Measurements from ENCODE around the gene SMIM9.
"Not testable (repeated sequence)": the region's sequence is repeated elsewhere in the genome, so short reads cannot be mapped to it uniquely, and the experiment has no call there.

The SMIM9 gene

DNA sequence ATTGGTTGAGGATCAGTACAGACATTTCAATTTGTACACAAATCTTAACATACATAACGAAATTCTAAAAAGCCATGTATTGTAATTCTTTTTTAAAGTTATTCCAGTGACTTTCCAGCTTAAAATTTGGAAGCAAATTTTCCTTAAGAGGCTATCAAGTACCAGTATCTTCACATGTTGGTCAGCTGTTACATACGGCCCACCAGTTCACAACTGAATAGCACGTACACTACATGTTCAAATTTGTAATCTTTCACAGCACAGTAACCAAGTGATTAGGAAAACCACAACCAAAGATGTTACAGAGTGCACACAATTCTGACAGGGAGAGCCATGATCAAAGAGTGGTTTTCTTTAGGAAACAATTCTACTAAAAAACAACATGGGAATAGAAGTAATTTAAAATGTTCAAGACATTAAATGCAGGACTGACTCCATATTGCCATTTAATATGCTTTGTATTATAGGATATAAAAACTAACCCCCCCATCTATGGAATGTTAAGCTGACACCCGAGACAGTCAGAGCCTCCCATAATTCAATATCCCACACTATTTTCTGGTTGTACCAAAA is 18.1 kb downstream of the SMIM9 start:
- not testable (repeated sequence) for H3K4me3 ChIP-seq (ENCODE audit: low read depth, low read length)

DNA sequence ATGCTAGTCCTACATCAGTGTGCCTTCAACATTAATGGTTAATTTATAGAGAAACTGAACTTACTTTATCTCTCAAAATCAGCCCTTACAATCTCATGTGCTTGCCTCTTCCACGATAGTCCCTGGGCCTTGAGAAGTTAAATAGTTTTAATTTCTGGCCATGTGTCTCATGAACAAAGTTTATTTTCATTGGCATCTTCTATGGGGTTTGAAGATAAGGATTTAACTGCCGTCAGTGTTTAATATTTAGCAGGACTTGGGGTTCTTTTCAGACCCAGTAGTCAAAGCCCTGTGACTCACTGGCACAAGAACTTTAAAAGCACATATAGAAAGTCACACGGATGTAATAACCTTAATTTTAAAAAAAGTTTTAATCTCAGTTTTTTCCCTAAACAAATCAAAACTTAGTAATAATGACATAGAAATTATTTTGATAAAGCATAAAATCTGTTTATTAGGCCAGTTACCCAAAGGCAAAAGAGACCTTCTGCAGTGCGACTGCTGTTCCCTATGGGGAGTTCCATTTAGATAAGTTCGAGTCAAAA is 19.1 kb downstream of the SMIM9 start:
- H3K4me3 ChIP-seq (ENCODE audit: low read depth, low read length), result no peak overlapping the region

DNA sequence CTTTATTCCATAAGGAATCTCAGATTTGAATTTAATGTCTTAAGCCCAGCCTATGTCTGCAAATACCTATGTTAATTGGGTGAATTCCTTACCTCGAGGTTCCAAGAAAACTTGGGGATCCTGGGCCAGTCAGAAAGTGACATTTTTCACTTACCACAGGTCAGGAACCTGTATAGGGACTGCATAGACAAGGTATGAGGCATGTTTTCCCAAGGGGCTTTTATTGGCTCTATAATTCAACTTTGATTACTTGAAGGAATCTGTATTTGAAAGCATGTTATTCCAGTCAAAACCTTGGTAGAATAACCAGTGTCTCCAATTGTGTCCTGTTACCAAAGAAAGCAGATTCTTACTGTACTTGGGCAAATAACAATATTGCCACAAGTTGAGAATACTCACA is 20.7 kb downstream of the SMIM9 start:
- no peak overlapping the region for H3K4me3 ChIP-seq (ENCODE audit: low read depth, low read length)

DNA sequence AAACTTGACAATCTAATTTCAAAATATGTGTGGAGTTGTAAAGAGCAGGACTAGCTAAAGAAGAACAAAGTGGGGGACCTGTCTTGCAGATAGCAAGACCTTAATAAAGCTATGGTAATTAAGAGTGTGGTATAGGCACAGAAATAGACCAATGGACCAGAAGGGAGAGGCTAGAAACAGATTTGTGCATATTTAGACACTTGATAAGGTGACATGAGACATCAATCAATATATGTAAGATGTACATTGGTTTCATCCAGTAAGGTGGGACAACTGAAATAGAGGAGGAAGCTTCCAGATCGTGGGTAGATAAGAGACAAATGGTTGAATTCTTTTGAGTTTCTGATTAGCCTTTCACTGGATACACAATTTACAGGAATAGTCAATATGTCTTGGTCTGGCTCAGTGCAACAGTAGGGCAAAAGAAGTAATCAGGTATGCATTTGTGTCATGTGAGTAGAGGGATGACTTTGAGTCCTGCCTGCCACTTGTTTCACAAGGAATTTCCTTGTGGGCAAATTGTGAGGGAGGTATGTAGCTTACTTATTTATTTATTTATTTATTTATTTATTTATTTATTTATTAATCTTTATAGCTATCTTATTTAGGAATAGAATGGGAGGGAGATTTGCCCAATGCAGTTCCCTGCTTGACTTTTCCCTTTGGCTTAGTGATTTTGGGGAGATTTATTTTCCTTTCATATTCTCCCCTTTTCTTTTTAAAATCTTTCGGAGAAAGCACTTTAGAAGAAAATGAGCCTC is 21.9 kb downstream of the SMIM9 start:
- no peak overlapping the region for H3K4me3 ChIP-seq (ENCODE audit: low read depth, low read length)

DNA sequence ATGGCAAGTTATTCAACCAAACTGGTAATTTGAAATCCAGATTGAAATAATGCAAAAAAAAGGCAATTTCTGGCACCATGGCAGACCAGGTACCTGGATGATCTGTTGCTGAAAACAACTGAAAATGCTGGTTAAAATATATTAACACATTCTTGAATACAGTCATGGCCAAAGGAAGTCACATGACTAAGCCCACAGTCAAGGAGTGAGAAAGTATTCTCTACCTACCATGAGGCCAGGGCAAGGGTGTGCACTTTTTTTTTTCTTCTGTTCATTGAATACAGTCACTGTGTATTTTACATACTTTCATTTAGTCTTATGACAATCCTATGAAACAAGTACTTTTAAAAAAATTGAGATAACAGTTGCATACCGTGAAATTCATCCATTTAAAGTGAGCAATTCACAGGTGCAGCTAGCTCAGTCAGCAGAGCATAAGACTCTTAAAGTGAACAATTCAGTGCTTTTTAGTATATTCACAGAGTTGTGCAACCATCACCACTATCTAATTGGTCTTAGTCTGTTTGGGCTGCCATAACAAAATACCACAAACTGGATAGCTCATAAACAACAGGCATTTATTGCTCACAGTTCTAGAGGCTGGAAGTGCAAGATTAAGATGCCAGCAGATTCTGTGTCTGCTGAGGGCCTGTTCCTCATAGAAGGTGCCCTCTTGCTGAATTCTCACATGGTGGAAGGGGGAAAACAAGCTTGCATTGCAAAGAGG is 24.4 kb downstream of the SMIM9 start:
- H3K4me3 ChIP-seq (ENCODE audit: low read depth, low read length), result no peak overlapping the region

DNA sequence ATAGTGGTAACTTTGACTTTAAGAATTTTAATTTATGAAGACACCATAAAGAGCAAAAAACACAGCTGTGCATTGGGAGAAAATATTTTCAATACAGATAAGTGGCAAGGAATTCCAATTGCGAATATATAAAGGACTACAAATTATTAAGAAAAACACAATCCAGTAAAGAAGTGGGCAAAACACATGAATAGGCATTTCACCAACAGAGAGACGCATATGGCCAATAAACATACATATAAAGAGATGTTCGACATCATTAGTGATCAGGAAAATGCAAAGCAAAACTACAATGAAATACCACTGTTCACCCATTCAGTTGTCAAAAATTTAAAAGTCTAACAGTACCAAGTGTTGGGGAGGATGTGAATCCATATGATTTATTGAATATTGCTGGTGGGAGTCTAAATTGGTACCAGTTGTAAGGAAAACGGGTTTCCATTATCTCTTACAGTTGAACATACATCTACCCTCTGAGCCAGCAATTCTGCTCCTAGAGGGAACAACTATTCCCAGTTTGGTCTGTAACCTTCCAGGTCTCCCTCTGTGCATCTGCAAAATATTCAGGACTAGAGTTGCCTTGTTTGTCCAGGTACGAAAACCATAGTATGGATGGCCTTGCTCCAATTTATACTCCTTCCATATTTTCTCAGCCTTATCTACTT is 27.5 kb downstream of the SMIM9 start:
- H3K4me3 ChIP-seq (ENCODE audit: low read depth, low read length), result no peak overlapping the region

DNA sequence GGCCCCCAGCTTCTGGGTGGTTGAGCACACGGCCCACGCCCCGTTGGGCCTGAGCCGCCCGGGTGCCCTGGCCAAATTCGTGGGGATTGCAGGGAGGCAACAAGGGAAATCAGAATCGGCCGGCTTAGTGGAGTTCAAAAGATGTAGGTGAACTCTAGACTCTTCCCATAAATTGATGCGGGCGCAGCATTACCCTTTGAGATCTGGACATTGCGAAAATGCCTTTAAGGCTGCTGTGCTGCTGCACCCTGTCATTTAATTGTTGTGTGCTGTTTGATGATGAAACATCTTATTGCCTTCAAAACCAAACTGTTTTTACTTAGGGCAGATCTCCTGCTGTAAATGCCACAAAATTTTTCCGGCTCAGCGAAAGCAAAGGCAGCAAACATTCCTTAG is 28.8 kb downstream of the SMIM9 start:
- H3K4me3 ChIP-seq (ENCODE audit: low read depth, low read length), result peak overlapping the region; percentile 39

DNA sequence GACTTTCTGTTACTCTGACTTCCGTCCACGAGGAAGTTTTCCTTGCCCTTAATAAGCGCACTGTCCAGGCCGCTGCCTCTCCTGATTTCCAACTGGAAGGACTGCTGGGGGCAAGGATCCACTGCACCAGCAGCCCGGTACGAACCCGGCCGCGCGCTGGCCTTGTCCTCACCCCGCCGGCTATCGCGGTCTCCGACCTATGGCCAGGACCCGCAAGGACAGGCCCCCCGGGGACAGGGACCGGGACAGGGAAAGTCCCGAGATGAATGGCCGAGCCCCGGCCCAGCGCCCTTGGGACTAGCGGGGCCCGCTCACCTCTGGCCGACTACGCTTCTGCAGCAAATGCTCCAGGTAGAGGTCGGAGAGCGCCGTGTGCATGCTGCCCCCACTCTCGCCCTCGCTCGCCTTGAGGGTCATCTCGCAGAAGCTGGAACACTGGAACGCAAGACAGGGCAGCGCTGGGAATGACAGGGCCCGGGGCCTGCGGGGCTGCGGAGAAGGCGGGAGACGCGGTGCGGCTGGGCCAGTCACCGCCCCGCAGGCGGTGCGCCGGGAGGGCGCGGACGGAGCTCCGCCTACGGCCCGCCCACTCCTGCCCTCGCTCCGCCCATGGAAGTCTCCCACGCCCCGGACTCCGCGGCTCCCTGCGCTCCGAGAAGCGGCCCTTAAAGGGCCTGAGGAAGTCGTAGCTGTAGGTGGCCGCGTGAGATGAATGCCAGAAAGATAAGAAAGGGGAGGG is 29.3 kb downstream of the SMIM9 start, which contains the start of gene MPP1:
TSS of gene MPP1 (minus strand) at position 529 of the 739 bp plus-strand sequence. CDS start at position 417, 112 bp downstream.
- H3K4me3 ChIP-seq (ENCODE audit: low read depth, low read length), result peak within 1 kb of the TSS; percentile 39

DNA sequence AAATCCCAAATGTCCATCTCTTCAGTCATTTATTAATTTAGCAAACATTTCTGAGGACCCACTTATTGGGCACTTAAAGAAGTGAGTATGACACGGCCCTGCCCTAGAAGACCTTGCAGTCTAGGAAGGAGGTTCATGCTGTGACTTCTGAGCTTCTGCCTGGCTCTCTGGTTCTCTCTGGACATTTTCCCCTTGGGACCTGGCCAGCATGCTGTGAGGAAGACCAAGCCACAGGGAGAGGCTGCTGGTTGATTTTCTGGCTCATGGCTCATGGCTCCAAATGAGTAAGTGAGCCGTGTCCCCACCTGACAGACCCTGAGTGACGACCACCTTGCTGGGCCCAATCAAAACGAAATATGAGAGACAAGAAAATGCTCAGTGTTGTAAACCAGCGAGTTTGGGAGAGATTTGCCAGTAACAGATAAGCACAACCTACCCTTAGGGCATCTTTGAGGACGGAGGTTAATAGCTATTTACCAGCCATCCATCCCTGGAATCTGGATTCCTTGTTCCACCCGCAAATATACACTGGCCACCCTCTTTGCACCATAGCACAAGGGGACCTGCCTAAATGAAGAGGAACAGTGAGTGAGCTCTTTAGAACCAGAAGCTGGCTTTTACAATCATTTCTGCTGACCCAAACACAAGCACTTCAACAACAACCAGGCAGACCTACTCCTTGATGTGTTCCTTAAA is 30.1 kb downstream of the SMIM9 start:
- peak overlapping the region; percentile 39 for H3K4me3 ChIP-seq (ENCODE audit: low read depth, low read length)

DNA sequence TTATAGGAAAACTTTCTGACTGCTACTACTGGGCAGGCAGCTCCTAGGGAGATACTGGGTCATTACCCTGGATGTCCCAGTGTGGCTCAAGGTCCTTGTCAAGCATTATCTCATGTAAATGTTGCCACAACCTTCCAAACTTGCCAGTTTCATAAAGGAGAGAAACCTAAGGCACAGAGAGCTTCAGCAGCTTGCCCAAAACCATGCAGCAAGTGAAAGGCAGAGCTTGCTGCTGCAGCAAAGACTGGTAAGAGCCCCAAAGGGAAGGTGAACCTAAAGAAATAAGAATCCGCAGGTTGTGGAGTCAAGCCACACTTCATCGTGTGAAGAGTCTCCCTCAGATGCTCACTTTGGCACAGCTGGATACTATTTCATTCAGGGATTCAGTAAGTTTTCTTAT is 31.5 kb downstream of the SMIM9 start:
- H3K4me3 ChIP-seq (ENCODE audit: low read depth, low read length), result no peak overlapping the region

DNA sequence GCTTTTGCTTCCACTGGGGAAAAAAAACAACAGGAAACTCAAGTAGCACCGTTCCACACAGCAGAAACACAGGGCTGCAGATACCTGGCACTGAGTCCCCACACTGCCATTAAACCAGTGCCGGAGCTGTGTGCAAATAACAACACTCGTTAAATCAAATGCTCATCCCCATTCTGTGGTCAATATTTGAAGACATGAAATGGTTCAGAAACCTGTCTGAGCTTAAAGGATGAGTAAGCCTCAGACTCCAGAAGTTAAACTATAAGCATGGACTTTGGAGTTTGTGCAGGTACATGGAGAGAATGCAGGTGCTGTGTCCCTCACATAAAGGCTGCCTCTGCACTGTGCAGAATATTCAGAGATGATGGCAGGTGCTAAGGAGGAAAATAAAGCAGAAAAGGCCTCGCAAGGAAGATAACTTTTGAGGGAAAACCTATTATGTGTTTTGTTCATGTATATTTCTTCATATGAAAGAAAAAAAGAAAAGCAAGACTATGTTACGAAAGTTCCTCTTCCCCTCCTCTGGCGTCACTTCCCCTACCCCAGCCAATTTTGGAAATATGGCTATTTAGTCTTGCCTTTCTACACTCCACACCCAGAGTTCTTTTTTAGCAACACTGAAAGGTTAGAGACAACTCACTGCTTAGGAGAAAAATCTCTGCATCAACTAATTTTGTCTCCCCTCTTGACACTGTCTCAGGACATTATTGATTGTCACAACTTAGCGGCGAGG is 33.8 kb downstream of the SMIM9 start:
- H3K4me3 ChIP-seq (ENCODE audit: low read depth, low read length), result no peak overlapping the region

DNA sequence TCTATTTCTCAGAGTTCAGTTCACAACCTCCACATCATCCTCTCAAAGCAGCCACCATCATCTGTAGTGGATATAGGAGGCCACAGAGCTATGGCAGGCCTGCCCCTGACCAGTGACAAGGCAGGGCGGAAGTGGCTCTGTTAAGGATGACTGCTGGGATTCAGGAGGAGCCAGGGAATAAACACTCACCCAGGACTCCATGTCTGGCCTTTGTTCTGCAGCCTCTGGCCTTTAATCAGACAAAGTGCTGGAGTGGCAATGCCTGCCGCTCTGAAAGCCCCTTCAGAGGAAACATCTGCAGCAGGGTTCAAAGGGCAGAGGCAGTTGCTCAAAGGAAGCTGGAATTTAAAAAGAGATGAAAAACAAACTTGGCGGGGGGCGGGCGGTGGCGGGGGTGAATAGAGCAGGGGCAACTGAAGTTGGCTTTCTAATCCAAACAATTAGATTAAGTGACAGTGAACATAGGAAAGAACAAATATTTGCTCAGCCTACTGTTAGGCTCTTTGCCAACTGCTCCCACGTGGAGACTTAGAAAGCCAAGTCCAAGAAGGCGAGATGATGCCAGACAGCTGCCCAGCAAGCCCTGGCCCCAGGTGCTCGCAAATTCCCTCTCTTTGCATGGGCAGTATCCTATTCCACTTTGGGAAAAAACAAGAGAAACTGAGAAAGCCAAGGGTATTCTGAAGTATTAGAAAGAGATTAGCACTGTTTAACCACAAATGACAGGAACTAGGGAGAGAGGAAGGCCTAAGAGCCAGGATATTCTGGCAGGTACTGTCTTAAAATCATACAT is 34.7 kb downstream of the SMIM9 start:
- no peak overlapping the region for H3K4me3 ChIP-seq (ENCODE audit: low read depth, low read length)

DNA sequence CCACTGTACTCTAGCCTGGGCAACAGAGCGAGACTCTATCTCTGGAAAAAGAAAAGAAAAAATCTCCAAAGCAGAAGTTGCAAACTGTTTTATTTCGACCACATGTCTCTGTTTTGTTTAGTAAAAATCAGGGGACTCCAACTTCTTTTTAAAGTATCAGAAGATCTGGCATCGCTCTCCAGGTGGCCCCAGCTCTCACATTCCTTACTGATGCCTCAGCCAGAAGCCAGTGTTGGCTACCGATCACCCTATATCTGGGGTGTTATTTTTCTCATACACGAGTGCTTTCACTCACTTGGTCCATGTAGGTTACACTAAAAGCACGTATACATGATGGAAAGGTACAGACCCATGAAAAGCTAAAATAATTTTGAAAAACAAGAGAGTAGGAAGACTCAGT is 37.5 kb downstream of the SMIM9 start:
- H3K4me3 ChIP-seq (ENCODE audit: low read depth, low read length), result no peak overlapping the region

DNA sequence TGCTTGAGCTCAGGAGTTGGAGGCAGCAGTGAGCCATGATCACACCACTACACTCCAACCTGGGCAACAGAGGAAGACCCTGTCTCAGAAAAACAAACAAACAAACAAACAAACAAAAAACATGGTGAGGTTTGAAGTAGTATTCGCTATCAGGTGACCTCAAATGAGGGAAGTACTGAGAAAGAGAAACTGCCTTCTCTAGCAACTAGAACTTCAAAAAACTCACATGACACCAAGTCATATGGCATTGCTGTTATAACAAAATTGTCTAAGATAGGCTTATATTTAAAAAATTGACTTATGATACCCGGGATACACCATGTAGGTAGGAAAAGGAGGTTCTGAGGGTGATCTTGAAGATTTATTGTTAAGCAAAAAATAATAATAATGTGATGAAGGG is 39.4 kb downstream of the SMIM9 start:
- H3K4me3 ChIP-seq (ENCODE audit: low read depth, low read length), result no peak overlapping the region

DNA sequence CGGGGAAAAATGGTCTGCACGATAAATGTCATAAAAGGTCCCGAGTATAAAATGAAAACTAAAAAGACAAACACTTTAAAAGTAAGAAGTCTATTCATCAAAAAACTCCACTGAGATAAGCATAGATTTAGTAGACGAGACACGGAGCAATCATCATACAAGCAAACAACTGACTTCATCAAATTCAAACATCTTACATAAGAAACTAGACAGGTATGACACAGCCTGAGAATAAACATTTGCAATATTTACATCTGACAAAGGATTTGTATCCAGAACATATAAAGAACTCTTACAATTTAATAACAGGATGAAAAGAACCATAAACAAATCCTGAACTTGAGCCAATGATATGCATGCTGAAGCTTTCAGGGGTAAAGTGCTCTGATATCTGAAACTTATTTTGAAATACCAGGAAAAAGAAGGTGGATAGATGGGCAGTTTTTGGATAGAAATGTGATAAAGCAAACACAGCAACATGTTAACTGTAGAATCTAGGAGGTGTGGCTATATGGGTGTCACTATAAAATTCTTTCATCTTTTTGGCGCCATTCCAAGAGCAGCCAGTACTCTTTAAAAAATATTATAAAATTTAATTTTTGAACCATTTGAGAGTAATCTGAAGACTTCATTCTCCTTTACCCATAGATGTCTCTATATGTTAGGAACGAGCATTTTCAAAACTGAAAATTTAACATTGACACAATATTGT is 41.2 kb downstream of the SMIM9 start:
- no peak overlapping the region for H3K4me3 ChIP-seq (ENCODE audit: low read depth, low read length)

DNA sequence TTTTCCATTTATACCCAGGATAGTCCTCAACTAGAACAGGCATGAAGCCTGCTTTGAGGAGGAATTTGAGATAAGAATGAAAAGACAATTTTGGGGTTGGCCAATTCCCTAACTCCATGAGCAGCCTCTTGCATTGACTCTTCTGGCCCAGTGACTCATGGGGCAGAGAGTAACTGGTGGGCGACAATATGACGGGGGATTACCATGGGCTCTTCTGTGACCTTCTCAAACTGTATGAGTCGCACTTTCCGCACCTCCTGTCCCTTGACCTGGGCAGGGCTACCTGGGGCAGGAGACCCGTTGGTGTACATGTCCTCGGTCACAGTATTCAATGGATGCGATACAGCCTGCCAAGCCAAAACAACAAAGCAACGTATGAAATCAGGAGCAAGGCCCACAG is 42.5 kb downstream of the SMIM9 start:
- no peak overlapping the region for H3K4me3 ChIP-seq (ENCODE audit: low read depth, low read length)

DNA sequence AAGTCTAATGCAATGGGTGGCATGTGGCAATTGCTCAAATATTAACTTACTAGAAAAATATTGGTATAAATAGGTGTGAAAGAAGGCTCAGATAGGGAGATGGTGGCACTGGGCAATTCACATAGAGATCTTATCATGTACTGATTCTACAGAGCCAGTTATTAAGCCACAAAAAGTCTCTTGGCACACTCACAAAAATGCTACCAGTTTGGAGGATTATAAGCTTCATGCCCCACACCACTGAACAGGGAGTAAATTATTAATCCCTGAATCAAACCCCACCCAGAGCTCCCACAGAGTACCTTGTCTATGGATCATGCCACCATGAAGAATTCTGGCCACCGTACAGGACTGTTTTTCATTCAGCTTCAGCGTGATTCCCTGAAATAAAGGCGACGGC is 43.0 kb downstream of the SMIM9 start:
- H3K4me3 ChIP-seq (ENCODE audit: low read depth, low read length), result no peak overlapping the region

DNA sequence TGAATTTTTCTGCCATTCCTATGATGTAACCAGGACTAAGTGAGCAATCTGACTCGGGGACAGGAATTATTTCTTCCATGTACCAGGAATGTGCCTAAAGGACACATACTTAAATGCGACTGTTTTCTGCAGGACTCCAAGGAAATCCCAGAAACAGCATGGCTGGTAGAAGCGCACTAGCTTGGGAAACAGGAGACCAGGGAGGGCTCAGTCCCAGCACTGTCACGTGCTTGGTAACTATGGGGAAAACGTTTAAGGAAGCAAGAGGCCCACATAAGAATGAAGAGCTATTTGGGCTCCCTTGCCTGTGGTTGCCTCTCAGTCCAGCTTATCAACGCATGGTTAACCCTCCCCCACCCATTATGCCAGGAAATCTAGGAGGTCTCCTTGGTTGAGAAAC is 48.7 kb downstream of the SMIM9 start:
- H3K4me3 ChIP-seq (ENCODE audit: low read depth, low read length), result no peak overlapping the region

Data from iPS-11a (cell line).